CD8-positive, alpha-beta memory T cell (primary cell): ENCODE results near the gene OPRL1. TPM values are rescaled to one million over a fixed set of nuclear protein-coding genes. Genes with fewer than 3 reads are reported as not detected.

Experiments used
- CTCF ChIA-PET: fragments of 350-600 bp; sonication (Branson Sonifier 250); formaldehyde crosslinking; loops from one replicate; lab custom pipeline; 2021; ENCODE audit warnings: antibody characterized with exemption; lab: Charles Lee
- POLR2A ChIA-PET: fragments of 350-600 bp; sonication (Branson Sonifier 250); formaldehyde crosslinking; loops from one replicate; lab custom pipeline; 2021; ENCODE audit warnings: antibody characterized with exemption; lab: Charles Lee
- DNase-seq, 5 donors: peaks; one replicate each; pipeline versions ENCODE4 v3.0.0 to v3.0.0-alpha.2; 2020 to 2022; ENCODE audit warnings: mixed read lengths in 1 of 5
- H3K27ac ChIP-seq: one replicate; pipeline ENCODE4 v1.7.0; 2013; ENCODE audit warnings: low read depth, mild to moderate bottlenecking, low read length, moderate library complexity
- H3K27me3 ChIP-seq: 2 replicates; pipeline ENCODE4 v1.7.0; 2013; ENCODE audit warnings: low read length, mild to moderate bottlenecking; ENCODE audit not compliant: insufficient read depth, poor library complexity, severe bottlenecking
- H3K36me3 ChIP-seq: 2 replicates; pipeline ENCODE4 v1.7.0; 2013; ENCODE audit warnings: mild to moderate bottlenecking, low read length, moderate library complexity; ENCODE audit not compliant: insufficient read depth
- H3K4me1 ChIP-seq: 2 replicates; pipeline ENCODE4 v1.7.0; 2013; ENCODE audit warnings: mild to moderate bottlenecking, low read length, moderate library complexity; ENCODE audit not compliant: insufficient read depth
- H3K4me3 ChIP-seq: 2 replicates; pipeline ENCODE4 v1.7.0; 2013; ENCODE audit warnings: mild to moderate bottlenecking, low read length
- H3K9me3 ChIP-seq: 2 replicates; pipeline ENCODE4 v1.7.0; 2013; ENCODE audit warnings: mild to moderate bottlenecking, low read length
- H3K27ac Mint-ChIP-seq, 8 donors: one replicate each; pipeline ENCODE4 v1.8.0; 2020 to 2021; ENCODE audit warnings: mixed read lengths in 8 of 8, mild to moderate bottlenecking in 6 of 8, inconsistent platforms in 3 of 8, moderate library complexity in 3 of 8
- H3K27me3 Mint-ChIP-seq, 2 donors: one replicate each; pipeline ENCODE4 v1.8.0; 2020 to 2021; ENCODE audit warnings: mixed read lengths in 2 of 2, mild to moderate bottlenecking in 1 of 2, moderate library complexity in 1 of 2
- H3K36me3 Mint-ChIP-seq, 3 donors: one replicate each; pipeline ENCODE4 v1.8.0; 2020 to 2021; ENCODE audit warnings: mixed read lengths in 3 of 3, inconsistent platforms in 1 of 3, mild to moderate bottlenecking in 1 of 3
- H3K4me1 Mint-ChIP-seq, 3 donors: one replicate each; pipeline ENCODE4 v1.8.0; 2020 to 2021; ENCODE audit warnings: mixed read lengths in 3 of 3, inconsistent platforms in 1 of 3, mild to moderate bottlenecking in 1 of 3
- H3K4me3 Mint-ChIP-seq, 7 donors: one replicate each; pipeline ENCODE4 v1.8.0; 2020 to 2021; ENCODE audit warnings: mixed read lengths in 7 of 7, mild to moderate bottlenecking in 6 of 7, moderate library complexity in 4 of 7, inconsistent platforms in 2 of 7
- H3K9me3 Mint-ChIP-seq, 5 donors: one replicate each; pipeline ENCODE4 v1.8.0; 2020 to 2022; ENCODE audit warnings: mixed read lengths in 5 of 5, mild to moderate bottlenecking in 3 of 5, moderate library complexity in 2 of 5, inconsistent platforms in 1 of 5
- polyA plus RNA-seq: library from polyadenylated mRNA; unstranded; fragments of 300-500 nt; fragmentation: Illumina TruSeq; gene quantifications from one replicate; pipeline ENCODE4 v1.2.3, GENCODE V29; 2021
- total RNA-seq, 2 experiments: library from RNA; stranded (reverse); gene quantifications; one replicate each; pipeline ENCODE4 v1.2.3, GENCODE V29; 2021

OPRL1 gene
- total and polyA plus RNA-seq, 3 experiments from 2014 or later: 0.38 to 0.49 (median 0.44) TPM

DNA sequence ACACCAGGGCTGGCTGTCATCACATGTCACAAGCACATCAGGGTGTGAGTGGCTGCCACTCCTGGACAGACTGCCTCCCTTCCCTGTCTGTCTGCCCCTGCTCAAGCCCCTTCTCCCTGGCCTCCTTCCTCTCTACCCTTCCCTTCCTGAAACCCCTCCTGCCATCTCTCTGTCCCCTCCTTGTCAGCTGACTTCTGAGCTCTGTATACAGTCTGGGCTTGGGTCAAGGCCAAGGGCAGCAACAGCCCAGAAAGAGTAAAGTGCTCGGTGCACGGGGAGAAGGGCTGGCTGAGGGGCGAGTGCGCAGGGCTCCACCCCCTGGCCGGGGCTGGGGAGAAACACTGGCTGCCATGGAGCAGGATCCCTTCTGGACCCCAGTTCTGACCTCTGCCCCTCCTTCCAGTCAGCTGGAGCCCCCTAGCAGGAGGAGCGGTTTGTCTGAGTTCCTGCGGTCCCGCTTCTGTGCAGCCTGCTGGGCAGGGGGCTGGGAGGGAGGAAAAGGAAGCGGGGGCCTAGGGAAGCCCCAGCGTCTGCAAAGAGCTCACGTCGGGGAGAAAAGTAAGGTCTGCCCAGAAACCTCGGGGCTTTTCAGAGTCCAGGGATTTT is 2.3 kb downstream of the OPRL1 start:
- CTCF ChIA-PET: interaction anchor here (1.0 to 6.8 kb wide), 4 partner anchors 20 to 120 kb away, joined by 3 to 71 read pairs (median 24); no protein-coding TSS in a partner anchor
- POLR2A ChIA-PET: no interaction called here
- H3K36me3 ChIP-seq: no peaks in the 10 kb centered on the region
- H3K4me1 Mint-ChIP-seq: peaks cover 16 to 59% (median 30%) of the 10 kb centered on the region in 3 donors
- H3K9me3 Mint-ChIP-seq: peaks cover 0 to 2% (median 0%) of the 10 kb centered on the region in 5 donors
- peaks cover 3% of the 10 kb centered on the region in 2 donors for H3K27me3 Mint-ChIP-seq
- H3K27ac ChIP-seq: no peak overlapping the region
- H3K4me3 ChIP-seq: no peak overlapping the region
- DNase-seq: no peak
- H3K9me3 ChIP-seq: no peaks in the 10 kb centered on the region
- peaks cover 25% of the 10 kb centered on the region for H3K4me1 ChIP-seq
- peak overlapping the region in 4 of 8 donors; percentile 78 to 91 (median 83) for H3K27ac Mint-ChIP-seq
- peak overlapping the region; percentile 47 to 88 (median 72) for H3K4me3 Mint-ChIP-seq
- H3K36me3 Mint-ChIP-seq: peaks cover 0 to 1% (median 0%) of the 10 kb centered on the region in 3 donors
- H3K27me3 ChIP-seq: no peaks in the 10 kb centered on the region

DNA sequence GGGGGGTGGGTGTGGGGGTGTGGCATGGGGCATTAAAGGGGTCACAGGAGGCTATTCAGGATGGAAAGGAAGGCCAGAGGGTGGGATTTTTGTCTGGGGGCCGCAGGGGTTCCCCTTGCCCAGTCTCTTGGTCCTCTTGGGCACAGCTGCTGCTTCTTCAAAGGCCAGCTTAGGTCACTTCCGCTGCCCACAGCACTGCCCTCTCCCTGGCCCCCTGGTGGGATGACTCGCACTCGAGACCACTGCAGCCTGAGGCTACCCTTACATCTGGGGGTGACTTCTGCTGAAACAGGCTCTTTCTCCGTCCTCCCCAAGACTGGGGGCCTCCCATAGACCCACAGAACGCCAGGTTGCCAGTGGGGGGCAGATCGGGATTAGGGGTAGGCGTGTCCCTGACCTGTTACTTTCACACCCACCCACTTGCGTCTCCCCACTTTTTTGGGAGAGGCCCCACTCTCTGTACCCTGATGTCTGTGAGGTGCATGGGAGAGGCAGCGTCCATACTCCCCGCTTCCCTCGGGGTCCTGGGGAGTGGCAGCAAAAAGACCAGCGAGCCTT is 3.0 kb downstream of the OPRL1 start:
- peak overlapping the region in 3 of 8 donors; percentile 9 to 73 (median 27) for H3K27ac Mint-ChIP-seq
- peaks cover 12 to 52% (median 26%) of the 10 kb centered on the region in 3 donors for H3K4me1 Mint-ChIP-seq

DNA sequence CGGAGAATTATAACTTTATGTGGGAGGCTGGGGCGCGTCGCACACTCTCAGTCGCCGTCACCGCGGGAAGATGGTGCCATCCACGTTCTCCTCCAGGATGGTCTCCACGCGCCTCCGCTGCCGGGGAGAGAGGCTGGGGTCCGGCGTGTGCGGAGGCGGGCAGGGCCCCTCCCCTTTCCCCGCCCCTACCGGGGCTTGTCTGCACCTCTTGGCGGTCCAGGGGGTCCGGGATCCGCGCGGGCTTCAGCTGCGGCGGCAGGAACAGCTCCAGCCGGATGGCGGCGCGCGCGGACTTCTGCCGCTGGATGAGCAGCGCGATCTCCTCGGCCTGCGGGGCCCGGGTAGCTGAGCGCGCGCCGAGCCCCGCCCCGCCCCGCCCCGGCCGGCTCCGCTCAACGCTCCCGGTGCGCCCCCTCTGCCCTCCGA is 3.5 kb downstream of the OPRL1 start:
- H3K27me3 ChIP-seq: no peaks in the 10 kb centered on the region
- H3K9me3 ChIP-seq: no peaks in the 10 kb centered on the region
- H3K4me3 ChIP-seq: peak overlapping the region; percentile 20
- no peaks in the 10 kb centered on the region for H3K36me3 ChIP-seq
- Mint-ChIP-seq H3K4me3 (peak overlapping the region; percentile 66 to 88 (median 77)), H3K36me3 (no peaks in the 10 kb centered on the region), H3K27ac (peak overlapping the region in 1 of 8 donors; percentile 73), H3K4me1 (peaks cover 11 to 50% (median 26%) of the 10 kb centered on the region in 3 donors), H3K27me3 (peaks cover 3% of the 10 kb centered on the region in 2 donors), H3K9me3 (peaks cover 0 to 5% (median 2%) of the 10 kb centered on the region in 5 donors)
- H3K27ac ChIP-seq: no peak overlapping the region
- POLR2A ChIA-PET: interaction anchor here (1.3 to 1.5 kb wide), 2 partner anchors 17 to 45 kb away, joined by 4 to 5 read pairs; no protein-coding TSS in a partner anchor
- peaks cover 15% of the 10 kb centered on the region for H3K4me1 ChIP-seq
- DNase-seq: peak; percentile 52 to 76 (median 59)
- CTCF ChIA-PET: interaction anchor here (0.6 to 6.8 kb wide), 11 partner anchors 16 to 281 kb away, joined by 3 to 71 read pairs (median 4); no protein-coding TSS in a partner anchor

More for the DNA sequence above, 3.0 kb downstream of the OPRL1 start:
- CTCF ChIA-PET: interaction anchor here (1.0 to 6.8 kb wide), 7 partner anchors 17 to 121 kb away, joined by 3 to 71 read pairs (median 4); no protein-coding TSS in a partner anchor
- no peak overlapping the region for H3K27ac ChIP-seq
- DNase-seq: no peak
- no peaks in the 10 kb centered on the region for H3K9me3 ChIP-seq
- peaks cover 0 to 5% (median 2%) of the 10 kb centered on the region in 5 donors for H3K9me3 Mint-ChIP-seq
- H3K27me3 ChIP-seq: no peaks in the 10 kb centered on the region
- peaks cover 18% of the 10 kb centered on the region for H3K4me1 ChIP-seq
- no peaks in the 10 kb centered on the region for H3K36me3 Mint-ChIP-seq
- peaks cover 3% of the 10 kb centered on the region in 2 donors for H3K27me3 Mint-ChIP-seq
- peak overlapping the region; percentile 66 to 88 (median 77) for H3K4me3 Mint-ChIP-seq
- H3K4me3 ChIP-seq: peak overlapping the region; percentile 20
- no peaks in the 10 kb centered on the region for H3K36me3 ChIP-seq
- POLR2A ChIA-PET: interaction anchor here (1.3 to 1.5 kb wide), 2 partner anchors 17 to 45 kb away, joined by 4 to 5 read pairs; no protein-coding TSS in a partner anchor

DNA sequence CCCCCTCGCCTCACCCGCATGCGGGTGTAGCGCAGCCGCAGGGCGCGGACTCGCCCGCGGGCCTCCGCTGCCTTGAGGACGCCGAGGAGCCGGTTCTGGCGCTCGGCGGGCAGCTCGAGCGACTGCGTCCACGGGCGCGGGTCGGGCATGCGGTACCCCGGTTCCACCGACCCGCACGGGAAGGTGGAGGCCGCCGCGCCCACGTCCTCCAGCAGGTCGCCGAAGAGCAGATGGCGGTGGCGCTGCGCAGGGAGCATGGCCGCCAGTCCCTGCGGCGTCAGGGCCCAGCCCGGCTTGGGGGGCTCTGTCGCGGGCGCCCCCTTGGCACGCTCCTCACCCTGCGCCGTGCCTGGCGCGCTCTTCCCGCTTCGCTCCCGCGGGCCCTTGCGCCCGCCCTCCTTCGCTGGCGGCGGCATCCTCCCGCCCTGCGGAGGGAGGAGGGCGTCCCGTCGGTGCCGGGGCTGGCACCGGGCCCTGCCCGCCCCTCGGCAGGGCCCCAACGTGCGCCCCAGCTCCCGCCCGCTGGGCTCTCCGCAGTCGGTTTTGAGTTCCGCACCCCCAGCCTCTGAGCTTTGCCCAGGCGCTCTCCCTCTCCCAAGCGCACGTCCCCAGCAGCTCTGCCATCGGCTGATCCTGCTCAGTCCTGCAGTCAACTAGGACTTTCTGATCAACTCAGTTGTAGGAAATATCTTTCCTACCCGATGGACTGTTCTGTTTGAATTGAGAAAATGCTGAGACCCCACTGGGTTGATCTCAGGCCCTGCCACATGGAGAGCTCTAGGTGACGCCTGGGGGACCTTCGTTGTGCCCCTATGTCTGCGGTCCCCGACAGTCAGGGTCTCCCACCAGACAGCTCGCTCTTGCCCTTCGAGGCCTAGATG is 4.2 kb downstream of the OPRL1 start, which contains the start of gene LKAAEAR1:
Gene LKAAEAR1 (minus strand): TSS at position 595 of the 881 bp plus-strand sequence. CDS start 179 bp downstream, at position 416.
- Histone ChIP-seq H3K9me3 (no peaks in the 10 kb centered on the region), H3K4me1 (peaks cover 15% of the 10 kb centered on the region), H3K36me3 (no peaks in the 10 kb centered on the region), H3K27ac (no peak within 1 kb of the TSS), H3K27me3 (no peaks in the 10 kb centered on the region), H3K4me3 (peak within 1 kb of the TSS; percentile 20)
- H3K4me1 Mint-ChIP-seq: peaks cover 11 to 44% (median 26%) of the 10 kb centered on the region in 3 donors
- POLR2A ChIA-PET: interaction anchor here (1.3 to 1.5 kb wide), 2 partner anchors 18 to 46 kb away, joined by 4 to 5 read pairs; no protein-coding TSS in a partner anchor
- peaks cover 3% of the 10 kb centered on the region in 2 donors for H3K27me3 Mint-ChIP-seq
- no peaks in the 10 kb centered on the region for H3K36me3 Mint-ChIP-seq
- DNase-seq: no peak
- H3K9me3 Mint-ChIP-seq: peaks cover 0 to 5% (median 2%) of the 10 kb centered on the region in 5 donors
- peak within 1 kb of the TSS; percentile 83 to 92 (median 87) for H3K4me3 Mint-ChIP-seq
- H3K27ac Mint-ChIP-seq: peak within 1 kb of the TSS in 6 of 8 donors; percentile 38 to 81 (median 74)
- CTCF ChIA-PET: interaction anchor here (0.6 to 6.8 kb wide), 12 partner anchors 15 to 282 kb away, joined by 3 to 71 read pairs (median 4); no protein-coding TSS in a partner anchor

DNA sequence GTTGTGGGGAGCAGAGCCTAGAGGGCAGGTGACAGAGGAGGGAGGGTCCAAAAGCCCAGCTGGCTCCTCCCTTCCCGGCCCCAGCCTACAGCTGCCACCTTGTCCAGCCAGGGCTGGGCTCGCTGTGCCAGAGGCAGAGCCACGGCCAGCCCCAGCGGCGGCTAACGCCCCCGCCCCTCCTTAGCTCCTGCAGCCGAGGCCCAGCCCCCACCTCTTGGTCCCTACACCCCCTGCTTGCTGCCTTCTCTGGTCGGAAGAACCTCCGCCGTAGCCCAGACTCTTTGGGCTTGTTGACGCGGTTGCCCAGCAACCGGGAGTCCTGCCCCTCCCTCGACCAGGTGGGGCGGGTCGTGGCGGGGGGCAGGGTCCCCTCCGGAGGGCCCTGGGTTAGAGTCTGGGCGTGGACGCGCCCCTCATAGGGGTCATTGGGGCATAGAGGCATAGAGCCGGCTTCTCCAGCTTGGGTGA is 4.8 kb downstream of the OPRL1 start:
- Histone ChIP-seq H3K4me3 (no peak overlapping the region), H3K27me3 (no peaks in the 10 kb centered on the region), H3K27ac (no peak overlapping the region), H3K36me3 (no peaks in the 10 kb centered on the region), H3K9me3 (no peaks in the 10 kb centered on the region), H3K4me1 (peaks cover 15% of the 10 kb centered on the region)
- DNase-seq: no peak
- Mint-ChIP-seq H3K27ac (peak overlapping the region in 2 of 8 donors; percentile 50 to 74), H3K9me3 (peaks cover 0 to 5% (median 2%) of the 10 kb centered on the region in 5 donors), H3K27me3 (peaks cover 3% of the 10 kb centered on the region in 2 donors), H3K4me1 (peaks cover 11 to 42% (median 26%) of the 10 kb centered on the region in 3 donors), H3K36me3 (no peaks in the 10 kb centered on the region), H3K4me3 (peak overlapping the region in 5 of 7 donors; percentile 75 to 88 (median 84))
- ChIA-PET CTCF (interaction anchor here (0.8 to 6.8 kb wide), 6 partner anchors 15 to 36 kb away, joined by 3 to 71 read pairs (median 8); no protein-coding TSS in a partner anchor), POLR2A (interaction anchor here (1.5 kb wide), 1 partner anchor 46 kb away, joined by 5 read pairs; no protein-coding TSS in a partner anchor)

DNA sequence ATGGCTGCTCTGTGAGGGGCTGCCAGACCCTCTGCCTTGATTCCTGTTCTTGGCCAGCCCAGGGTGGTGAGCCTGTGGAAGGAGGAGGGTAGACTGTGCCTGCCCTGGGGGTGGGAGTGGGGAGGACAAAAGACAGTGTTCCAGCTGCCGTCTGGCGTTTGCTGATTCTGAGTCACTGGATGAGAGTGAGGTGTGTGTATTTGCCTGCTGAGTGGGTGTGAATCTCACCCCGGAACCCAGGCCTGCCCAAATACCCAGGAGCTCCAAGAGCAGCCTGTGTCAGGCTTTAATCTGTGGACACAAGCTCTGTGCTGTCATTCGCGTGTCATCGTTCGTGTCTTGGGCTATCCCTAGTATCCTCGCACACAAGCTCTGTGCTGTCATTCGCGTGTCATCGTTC is 6.9 kb downstream of the OPRL1 start:
- no peak for DNase-seq
- H3K27me3 ChIP-seq: no peaks in the 10 kb centered on the region
- H3K36me3 ChIP-seq: no peaks in the 10 kb centered on the region
- POLR2A ChIA-PET: no interaction called here
- H3K4me3 ChIP-seq: no peak overlapping the region
- peaks cover 15% of the 10 kb centered on the region for H3K4me1 ChIP-seq
- Mint-ChIP-seq H3K36me3 (no peaks in the 10 kb centered on the region), H3K27me3 (peaks cover 3% of the 10 kb centered on the region in 2 donors), H3K4me3 (peak overlapping the region in 1 of 7 donors; percentile 13), H3K9me3 (peaks cover 0 to 5% (median 2%) of the 10 kb centered on the region in 5 donors), H3K4me1 (peaks cover 9 to 26% (median 15%) of the 10 kb centered on the region in 3 donors), H3K27ac (no peak overlapping the region)
- CTCF ChIA-PET: interaction anchor here (1.6 to 6.8 kb wide), 2 partner anchors 34 to 48 kb away, joined by 5 to 71 read pairs; no protein-coding TSS in a partner anchor
- H3K9me3 ChIP-seq: no peaks in the 10 kb centered on the region
- no peak overlapping the region for H3K27ac ChIP-seq
